K562 (cell line): ENCODE measurements around the gene RBM20. TPM values are rescaled to one million over a fixed set of nuclear protein-coding genes. Genes with fewer than 3 reads are reported as not detected.
A peak's percentile ranks its signal among the peaks of the same experiment; 100 is the strongest.

Experiments
- ADNP ChIP-seq: fragments of 200-800 bp; sonication (Bioruptor generic); IDR thresholded peaks from 2 replicates; pipeline ENCODE4 v1.6.1; 2016; ENCODE audit warnings: missing genetic modification characterization, missing compliant biosample characterization
- BRF2 ChIP-seq: IDR thresholded peaks from 3 replicates; pipeline ENCODE4 v1.6.1; 2011; ENCODE audit warnings: borderline replicate concordance, mild to moderate bottlenecking; ENCODE audit not compliant: insufficient read length, insufficient read depth
- C11orf30 ChIP-seq: fragments of 450-650 bp; IDR thresholded peaks from 2 replicates; pipeline ENCODE4 v1.6.1; 2016; ENCODE audit warnings: low read depth, mild to moderate bottlenecking
- CBX5 ChIP-seq: IDR thresholded peaks from 2 replicates; pipeline ENCODE4 v1.6.1; 2014; ENCODE audit warnings: low read depth, borderline replicate concordance
- ESRRA ChIP-seq: fragments of 450-650 bp; IDR thresholded peaks from 2 replicates; pipeline ENCODE4 v1.6.1; 2014; ENCODE audit warnings: low read depth, mild to moderate bottlenecking, moderate library complexity, borderline replicate concordance
- EZH2 ChIP-seq: IDR thresholded peaks from 2 replicates; pipeline ENCODE4 v1.6.1; 2012; ENCODE audit warnings: low read depth, mild to moderate bottlenecking, inconsistent platforms, low read length, borderline replicate concordance
- FOXJ2 ChIP-seq: fragments of 200-800 bp; sonication (Bioruptor generic); IDR thresholded peaks from 2 replicates; pipeline ENCODE4 v1.6.1; 2016; ENCODE audit warnings: missing genetic modification characterization, missing compliant biosample characterization
- GABPB1 ChIP-seq: sonication (generic); formaldehyde crosslinking; IDR thresholded peaks from 2 replicates; pipeline ENCODE4 v1.8.0; 2022; ENCODE audit warnings: mild to moderate bottlenecking, missing genetic modification reagents
- GATAD2B ChIP-seq: fragments of 450-650 bp; IDR thresholded peaks from 2 replicates; pipeline ENCODE4 v1.6.1; 2017; ENCODE audit warnings: mild to moderate bottlenecking, borderline replicate concordance
- GTF2E2 ChIP-seq: fragments of 200-800 bp; sonication (Bioruptor generic); IDR thresholded peaks from 2 replicates; pipeline ENCODE4 v1.6.1; 2016; ENCODE audit warnings: missing genetic modification characterization, missing compliant biosample characterization
- HMG20B ChIP-seq: fragments of 250-450 bp; sonication (Bioruptor Pico); IDR thresholded peaks from 2 replicates; pipeline ENCODE4 v1.5.0; 2021; ENCODE audit warnings: mild to moderate bottlenecking
- KDM1A ChIP-seq, 2 experiments: fragments of 450-650 bp; IDR thresholded peaks; 2 replicates each; pipeline ENCODE4 v1.6.1; 2016; ENCODE audit warnings: mild to moderate bottlenecking in 2 of 2
- MYBL2 ChIP-seq, 2 experiments: fragments of 450-650 bp in 1 of 2; sonication (generic) in 1 of 2; formaldehyde crosslinking in 1 of 2; IDR thresholded peaks; 2 replicates each; pipeline versions ENCODE4 v1.6.1 to v1.8.1; 2017 to 2022; ENCODE audit warnings: borderline replicate concordance in 1 of 2, inconsistent platforms in 1 of 2, low read depth in 1 of 2, mild to moderate bottlenecking in 1 of 2, missing genetic modification reagents in 1 of 2, moderate library complexity in 1 of 2
- NFATC3 ChIP-seq: fragments of 450-650 bp; IDR thresholded peaks from 2 replicates; pipeline ENCODE4 v1.6.1; 2017; ENCODE audit warnings: mild to moderate bottlenecking
- NUFIP1 ChIP-seq: fragments of 450-650 bp; IDR thresholded peaks from 2 replicates; pipeline ENCODE4 v1.6.1; 2018; ENCODE audit not compliant: partially characterized antibody
- PHB ChIP-seq: fragments of 250-450 bp; sonication (Bioruptor Pico); IDR thresholded peaks from 2 replicates; pipeline ENCODE4 v1.5.0; 2021
- RBM17 ChIP-seq: fragments of 200-400 bp; formaldehyde crosslinking; IDR thresholded peaks from 2 replicates; pipeline ENCODE4 v1.6.1; 2017; ENCODE audit warnings: low read depth, mild to moderate bottlenecking, low read length, borderline replicate concordance
- RFX5 ChIP-seq: IDR thresholded peaks from 2 replicates; pipeline ENCODE4 v1.6.1; 2011; ENCODE audit warnings: low read depth, mild to moderate bottlenecking, improper control_type of control experiment, low read length
- SMARCC2 ChIP-seq: fragments of 450-650 bp; IDR thresholded peaks from 2 replicates; pipeline ENCODE4 v1.6.1; 2017; ENCODE audit warnings: antibody characterized with exemption, moderate library complexity, mild to moderate bottlenecking, low read depth
- SOX6 ChIP-seq: fragments of 450-650 bp; IDR thresholded peaks from 2 replicates; pipeline ENCODE4 v1.6.1; 2014; ENCODE audit warnings: mild to moderate bottlenecking
- SP1 ChIP-seq: sonication (generic); formaldehyde crosslinking; IDR thresholded peaks from 2 replicates; pipeline ENCODE4 v1.8.1; 2022; ENCODE audit warnings: mild to moderate bottlenecking, missing genetic modification reagents
- SRSF9 ChIP-seq: fragments of 200-400 bp; formaldehyde crosslinking; IDR thresholded peaks from 2 replicates; pipeline ENCODE4 v1.6.1; 2017; ENCODE audit warnings: low read depth, low read length, borderline replicate concordance
- ZNF280B ChIP-seq: fragments of 250-450 bp; sonication (Bioruptor Pico); IDR thresholded peaks from 2 replicates; pipeline ENCODE4 v1.5.1; 2021; ENCODE audit warnings: mild to moderate bottlenecking
- ZNF778 ChIP-seq: fragments of 450-650 bp; formaldehyde crosslinking; IDR thresholded peaks from 2 replicates; pipeline ENCODE4 v1.4.0; 2020; ENCODE audit warnings: mild to moderate bottlenecking, moderate library complexity
- polyA plus RNA-seq, 8 experiments: library from polyadenylated mRNA; depleted of rRNA in 4 of 8; stranded (reverse) in 5 of 8; unstranded in 3 of 8; fragments of >200 nt; fragmentation: Nextera tagmentation in 2 of 8; fragmentation: Illumina TruSeq in 1 of 8; extraction: Ambion mirVana in 2 of 8; extraction: Trizol in 1 of 8; gene quantifications; 2 replicates each; pipeline versions ENCODE4 v1.2.1 to v1.2.3, GENCODE V29; 2011 to 2014; ENCODE audit warnings: inconsistent platforms in 1 of 8, missing spikeins in 1 of 8
- total RNA-seq, 7 experiments: library from RNA; depleted of rRNA in 6 of 7; stranded (reverse); fragments of >200 nt in 6 of 7; fragmentation: Illumina TruSeq in 2 of 7; extraction: Trizol in 2 of 7; gene quantifications; 2 replicates each; pipeline versions ENCODE4 v1.2.1 to v1.2.3, GENCODE V29; 2011 to 2021; ENCODE audit warnings: low replicate concordance in 1 of 7
- TF ChIP-seq, protein P1 (sequence below): fragments of 250-450 bp; sonication (Bioruptor Pico); IDR thresholded peaks from 2 replicates; pipeline ENCODE4 v1.5.0; 2021
- TF ChIP-seq, protein P2 (sequence below): fragments of 200-800 bp; sonication (Bioruptor generic); IDR thresholded peaks from 2 replicates; pipeline ENCODE4 v1.6.1; 2017; ENCODE audit warnings: missing genetic modification characterization, missing compliant biosample characterization

RBM20 gene
- total and polyA plus RNA-seq, 9 of the 15 experiments (the other 6 are each of a cell fraction or from before 2014, with no cell fraction given), result 0.63 to 5.7 (median 3.2) TPM

GRCh38 chr10:110858297-110858934 is 214.3 kb downstream of the RBM20 start (continued):
- TF ChIP-seq SRSF9 (no peak), ZNF778 (no peak), FOXJ2 (tag) (peak; percentile 61; the same call in 1 of the 2 replicates), SP1 (CRISPR knock-in tag) (no peak), SMARCC2 (0 out of 2 replicates have a peak, but pooled peaks have one; percentile 23), SOX6 (peak; percentile 89), RBM17 (no peak), EZH2 (no peak), MYBL2 (IDR thresholded peaks at IDR 0.05; ENCODE audit: low read depth) (no peak), MYBL2 (CRISPR knock-in tag; IDR thresholded peaks at IDR 0.05; ENCODE audit: borderline replicate concordance) (no peak), GABPB1 (CRISPR knock-in tag) (no peak), PHB (no peak), KDM1A (IDR thresholded peaks at IDR 0.05) (peak; percentile 76 to 84), GATAD2B (no peak), ZNF280B (no peak), C11orf30 (no peak), ESRRA (peak; percentile 54; the same call in 1 of the 2 replicates), NUFIP1 (no peak), NFATC3 (no peak), ADNP (tag) (0 out of 2 replicates have a peak, but pooled peaks have one; percentile 17), RFX5 (no peak), BRF2 (no peak), HMG20B (no peak), CBX5 (no peak), GTF2E2 (no peak)
- TF ChIP-seq, protein P1, sequence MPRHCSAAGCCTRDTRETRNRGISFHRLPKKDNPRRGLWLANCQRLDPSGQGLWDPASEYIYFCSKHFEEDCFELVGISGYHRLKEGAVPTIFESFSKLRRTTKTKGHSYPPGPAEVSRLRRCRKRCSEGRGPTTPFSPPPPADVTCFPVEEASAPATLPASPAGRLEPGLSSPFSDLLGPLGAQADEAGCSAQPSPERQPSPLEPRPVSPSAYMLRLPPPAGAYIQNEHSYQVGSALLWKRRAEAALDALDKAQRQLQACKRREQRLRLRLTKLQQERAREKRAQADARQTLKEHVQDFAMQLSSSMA, result no peak
- TF ChIP-seq, protein P2, sequence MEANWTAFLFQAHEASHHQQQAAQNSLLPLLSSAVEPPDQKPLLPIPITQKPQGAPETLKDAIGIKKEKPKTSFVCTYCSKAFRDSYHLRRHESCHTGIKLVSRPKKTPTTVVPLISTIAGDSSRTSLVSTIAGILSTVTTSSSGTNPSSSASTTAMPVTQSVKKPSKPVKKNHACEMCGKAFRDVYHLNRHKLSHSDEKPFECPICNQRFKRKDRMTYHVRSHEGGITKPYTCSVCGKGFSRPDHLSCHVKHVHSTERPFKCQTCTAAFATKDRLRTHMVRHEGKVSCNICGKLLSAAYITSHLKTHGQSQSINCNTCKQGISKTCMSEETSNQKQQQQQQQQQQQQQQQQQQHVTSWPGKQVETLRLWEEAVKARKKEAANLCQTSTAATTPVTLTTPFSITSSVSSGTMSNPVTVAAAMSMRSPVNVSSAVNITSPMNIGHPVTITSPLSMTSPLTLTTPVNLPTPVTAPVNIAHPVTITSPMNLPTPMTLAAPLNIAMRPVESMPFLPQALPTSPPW (CRISPR knock-in tag), result peak; percentile 56; the same call in 1 of the 2 replicates
